NT2/D1 (cell line): ENCODE measurements around the gene PSMB5.

ENCODE experiments used
- DNase-seq: peaks from one replicate; pipeline ENCODE4 v3.0.0-alpha.2; 2011; ENCODE audit warnings: low read depth, low spot score
- H3K27me3 ChIP-seq: 2 replicates; pipeline ENCODE4 v1.6.0; 2011; ENCODE audit warnings: mild to moderate bottlenecking; ENCODE audit not compliant: insufficient read length, insufficient read depth
- H3K36me3 ChIP-seq: 2 replicates; pipeline ENCODE4 v1.6.1; 2011; ENCODE audit warnings: mild to moderate bottlenecking, low read length, mixed read lengths; ENCODE audit not compliant: insufficient read depth, insufficient read length
- H3K4me1 ChIP-seq: 2 replicates; pipeline ENCODE4 v1.5.1; 2011; ENCODE audit not compliant: insufficient read depth, insufficient read length
- H3K4me3 ChIP-seq: 2 replicates; pipeline ENCODE4 v1.5.1; 2011; ENCODE audit warnings: low read depth; ENCODE audit not compliant: insufficient read length
- H3K9ac ChIP-seq: 2 replicates; pipeline ENCODE4 v1.6.0; 2011; ENCODE audit warnings: low read depth; ENCODE audit not compliant: insufficient read length
- H3K9me3 ChIP-seq: 2 replicates; pipeline ENCODE4 v1.5.1; 2011; ENCODE audit warnings: mild to moderate bottlenecking, low read length; ENCODE audit not compliant: insufficient read depth
- SUZ12 ChIP-seq: IDR thresholded peaks from 2 replicates; pipeline ENCODE4 v1.6.1; 2011; ENCODE audit not compliant: insufficient read length, insufficient read depth; ENCODE audit errors: extremely low read depth
- YY1 ChIP-seq: IDR thresholded peaks from 2 replicates; pipeline ENCODE4 v1.6.1; 2011; ENCODE audit not compliant: insufficient read length, insufficient read depth
- ZNF274 ChIP-seq: IDR thresholded peaks from 2 replicates; pipeline ENCODE4 v1.6.1; 2011; ENCODE audit warnings: mild to moderate bottlenecking, low read depth, low read length

PSMB5 gene

DNA sequence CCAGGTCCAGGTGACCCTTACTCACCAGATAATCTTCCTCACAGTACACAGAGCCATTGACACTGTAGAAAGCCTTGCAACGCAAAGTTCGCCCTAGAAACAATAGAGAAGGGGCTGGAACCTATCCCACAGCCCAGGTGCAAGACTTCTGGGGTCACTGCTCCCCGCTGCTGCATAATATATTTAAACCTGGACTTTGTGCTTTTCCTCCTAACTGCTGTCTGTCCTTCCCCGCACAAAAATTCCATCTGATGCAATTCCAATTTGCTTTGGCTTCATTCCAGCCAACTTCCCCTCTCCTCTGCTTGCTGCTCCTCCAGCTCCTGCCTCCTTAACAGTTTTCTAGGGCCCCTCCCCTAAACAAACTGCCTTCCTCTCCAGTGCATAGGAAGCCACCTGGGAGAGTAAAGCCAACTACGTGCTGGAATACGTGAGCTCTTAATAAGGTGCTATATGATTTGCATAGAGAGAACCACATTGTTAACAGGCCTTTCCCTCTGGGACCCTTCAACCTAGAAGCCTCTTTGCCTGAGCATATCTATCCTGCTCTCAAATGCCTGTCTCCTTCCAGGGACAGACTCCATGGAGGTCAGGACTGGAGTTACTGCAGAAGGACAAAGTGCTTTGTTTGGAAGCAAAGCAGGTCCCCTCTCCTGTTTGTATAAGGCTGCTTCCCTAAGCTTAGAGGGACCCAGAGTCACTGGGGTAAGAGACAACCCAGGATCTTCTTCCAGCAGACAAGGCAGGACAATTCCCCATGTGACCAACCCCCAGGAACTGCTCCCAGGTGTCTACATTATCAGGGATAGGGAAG lies 57.9 kb downstream of the PSMB5 start:
- Histone ChIP-seq H3K4me3 (no peak overlapping the region), H3K27me3 (no peaks in the 10 kb centered on the region), H3K36me3 (peaks cover 8% of the 10 kb centered on the region), H3K4me1 (peaks cover 26% of the 10 kb centered on the region), H3K9ac (peak overlapping the region; percentile 54), H3K9me3 (0 out of 2 replicates have a peak, but pooled peaks cover 3% of the 10 kb centered on the region)
- no peak for TF ChIP-seq ZNF274
- TF ChIP-seq SUZ12, result no peak
- no peak for TF ChIP-seq YY1
- no peak for DNase-seq
